Cardiac muscle cell (in vitro differentiated cells and primary cell): Measurements from ENCODE around the gene TTLL5. TPM values are rescaled to one million over a fixed set of nuclear protein-coding genes. Genes with fewer than 3 reads are reported as not detected.

ENCODE experiments used
- DNase-seq, 2 donors: peaks; one replicate each; pipeline versions ENCODE4 v3.0.0 to v3.0.0-alpha.2; 2010 to 2017; ENCODE audit warnings: low read depth in 1 of 2, low spot score in 1 of 2
- H3K27ac ChIP-seq: fragments of 200-600 bp; sonication (generic); 2 replicates; pipeline ENCODE4 v1.5.1; 2016
- H3K27me3 ChIP-seq: fragments of 200-600 bp; sonication (generic); 2 replicates; pipeline ENCODE4 v1.6.0; 2016; ENCODE audit warnings: control low read depth
- H3K36me3 ChIP-seq: fragments of 200-600 bp; sonication (generic); 2 replicates; pipeline ENCODE4 v1.5.1; 2016; ENCODE audit warnings: control low read depth
- H3K4me1 ChIP-seq: fragments of 200-600 bp; sonication (generic); 2 replicates; pipeline ENCODE4 v1.8.1; 2017; ENCODE audit warnings: low read depth, mild to moderate bottlenecking, mixed run types
- H3K4me3 ChIP-seq: fragments of 200-600 bp; sonication (generic); 2 replicates; pipeline ENCODE4 v1.5.1; 2016; ENCODE audit warnings: mild to moderate bottlenecking
- H3K9me3 ChIP-seq: fragments of 200-600 bp; sonication (generic); 2 replicates; pipeline ENCODE4 v1.5.1; 2017; ENCODE audit warnings: low read depth, mild to moderate bottlenecking, control low read depth
- polyA plus RNA-seq: library from polyadenylated mRNA; unstranded; fragments of >200 nt; fragmentation: Nextera tagmentation; extraction: Ambion mirVana; gene quantifications from 2 replicates; pipeline ENCODE4 v1.2.1, GENCODE V29; 2016
- total RNA-seq: library from RNA; depleted of rRNA; stranded (reverse); fragments of >200 nt; gene quantifications from 2 replicates; pipeline ENCODE4 v1.2.3, GENCODE V29; 2016
- TF ChIP-seq, protein P1 (sequence below): IDR thresholded peaks from 2 replicates; pipeline ENCODE4 v1.5.1; 2012; ENCODE audit warnings: low read depth, mild to moderate bottlenecking, low read length

TTLL5 gene
- total and polyA plus RNA-seq, 2 experiments from 2014 or later = 24.1 to 28.4 TPM

DNA sequence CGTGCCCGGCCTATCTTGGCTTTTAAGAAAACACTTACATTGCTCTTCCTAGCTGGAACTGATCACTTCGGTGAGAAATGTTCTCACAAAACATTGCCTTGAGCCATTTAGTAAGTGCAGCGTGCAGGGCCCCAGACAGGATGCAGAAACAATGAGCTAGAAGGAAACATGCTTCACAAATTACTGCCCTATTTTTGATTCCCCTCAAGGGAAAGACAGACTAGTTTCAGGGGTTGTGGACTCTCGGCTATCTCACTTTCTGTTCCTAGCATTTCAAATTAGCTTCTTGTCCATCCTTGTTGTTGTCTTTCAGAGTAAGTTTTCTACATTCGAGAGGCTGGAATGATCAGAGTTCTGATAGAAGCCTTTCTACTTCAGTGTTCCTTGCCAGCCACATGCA lies 299.2 kb downstream of the TTLL5 start:
- no peak for DNase-seq
- H3K27ac ChIP-seq = no peak overlapping the region
- no peaks in the 10 kb centered on the region for H3K36me3 ChIP-seq
- H3K4me1 ChIP-seq = no peaks in the 10 kb centered on the region
- TF ChIP-seq, protein P1, sequence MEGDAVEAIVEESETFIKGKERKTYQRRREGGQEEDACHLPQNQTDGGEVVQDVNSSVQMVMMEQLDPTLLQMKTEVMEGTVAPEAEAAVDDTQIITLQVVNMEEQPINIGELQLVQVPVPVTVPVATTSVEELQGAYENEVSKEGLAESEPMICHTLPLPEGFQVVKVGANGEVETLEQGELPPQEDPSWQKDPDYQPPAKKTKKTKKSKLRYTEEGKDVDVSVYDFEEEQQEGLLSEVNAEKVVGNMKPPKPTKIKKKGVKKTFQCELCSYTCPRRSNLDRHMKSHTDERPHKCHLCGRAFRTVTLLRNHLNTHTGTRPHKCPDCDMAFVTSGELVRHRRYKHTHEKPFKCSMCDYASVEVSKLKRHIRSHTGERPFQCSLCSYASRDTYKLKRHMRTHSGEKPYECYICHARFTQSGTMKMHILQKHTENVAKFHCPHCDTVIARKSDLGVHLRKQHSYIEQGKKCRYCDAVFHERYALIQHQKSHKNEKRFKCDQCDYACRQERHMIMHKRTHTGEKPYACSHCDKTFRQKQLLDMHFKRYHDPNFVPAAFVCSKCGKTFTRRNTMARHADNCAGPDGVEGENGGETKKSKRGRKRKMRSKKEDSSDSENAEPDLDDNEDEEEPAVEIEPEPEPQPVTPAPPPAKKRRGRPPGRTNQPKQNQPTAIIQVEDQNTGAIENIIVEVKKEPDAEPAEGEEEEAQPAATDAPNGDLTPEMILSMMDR = no peak
- H3K27me3 ChIP-seq = no peaks in the 10 kb centered on the region
- no peaks in the 10 kb centered on the region for H3K9me3 ChIP-seq
- no peak overlapping the region for H3K4me3 ChIP-seq

GRCh38 chr14:75961662-75962061 lies 300.6 kb downstream of the TTLL5 start:
- Histone ChIP-seq H3K27me3 (no peaks in the 10 kb centered on the region), H3K9me3 (no peaks in the 10 kb centered on the region), H3K36me3 (no peaks in the 10 kb centered on the region), H3K4me3 (no peak overlapping the region), H3K27ac (no peak overlapping the region), H3K4me1 (no peaks in the 10 kb centered on the region)
- TF ChIP-seq, protein P1 = no peak
- no peak for DNase-seq

DNA sequence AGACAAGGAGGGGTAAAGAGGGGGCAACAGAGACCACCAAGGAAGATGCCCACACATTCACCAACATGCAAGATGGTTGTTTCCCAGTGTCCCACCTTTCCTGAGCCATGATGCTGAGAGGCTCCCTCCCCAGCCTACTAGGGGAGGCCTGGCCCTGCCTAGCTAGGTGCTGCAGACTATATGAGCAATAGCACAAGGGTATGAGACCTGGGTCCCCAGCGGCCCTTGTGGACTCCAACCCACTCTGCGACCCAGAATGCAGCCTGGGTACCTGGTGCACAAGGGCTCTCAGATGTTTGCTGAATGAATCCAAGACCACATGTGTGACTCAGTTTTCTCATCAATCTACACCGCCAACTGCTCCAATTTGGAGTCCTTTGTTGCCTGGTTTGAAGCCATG lies 306.8 kb downstream of the TTLL5 start:
- H3K9me3 ChIP-seq = no peaks in the 10 kb centered on the region
- H3K36me3 ChIP-seq = no peaks in the 10 kb centered on the region
- H3K27me3 ChIP-seq = no peaks in the 10 kb centered on the region
- H3K4me1 ChIP-seq = peaks cover 11% of the 10 kb centered on the region
- no peak for DNase-seq
- H3K4me3 ChIP-seq = no peak overlapping the region
- TF ChIP-seq, protein P1 = no peak
- H3K27ac ChIP-seq = no peak overlapping the region

- Histone ChIP-seq H3K4me3 (no peak overlapping the region), H3K36me3 (no peaks in the 10 kb centered on the region), H3K4me1 (peaks cover 16% of the 10 kb centered on the region), H3K27me3 (no peaks in the 10 kb centered on the region), H3K27ac (no peak overlapping the region), H3K9me3 (no peaks in the 10 kb centered on the region)
- TF ChIP-seq, protein P1 = no peak
- DNase-seq = peak in 1 of 2 donors; percentile 61
These were observed 307.4 kb downstream of the TTLL5 start for GRCh38 chr14:75968456-75968855.

DNA sequence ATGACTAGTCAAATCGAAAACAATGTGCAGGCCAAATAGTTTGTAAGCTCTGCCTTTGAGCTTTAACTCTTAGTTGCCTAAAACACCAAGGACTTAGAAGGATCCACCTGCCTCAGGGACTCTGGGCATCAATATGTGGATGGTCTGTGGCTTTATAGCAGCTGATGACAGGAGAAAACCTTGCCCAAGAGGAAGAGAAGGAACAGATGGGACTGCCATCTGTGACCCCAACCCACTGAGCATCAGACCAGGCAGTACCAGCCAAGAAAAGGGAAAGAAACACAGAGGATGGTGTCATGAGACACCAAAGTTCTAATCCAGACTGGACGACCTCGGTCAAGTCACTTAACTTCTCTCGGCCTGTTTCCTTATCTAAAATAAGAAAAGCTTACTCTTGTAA lies 308.1 kb downstream of the TTLL5 start:
- TF ChIP-seq, protein P1 = no peak
- H3K36me3 ChIP-seq = no peaks in the 10 kb centered on the region
- peaks cover 16% of the 10 kb centered on the region for H3K4me1 ChIP-seq
- no peaks in the 10 kb centered on the region for H3K9me3 ChIP-seq
- no peak overlapping the region for H3K4me3 ChIP-seq
- no peaks in the 10 kb centered on the region for H3K27me3 ChIP-seq
- no peak overlapping the region for H3K27ac ChIP-seq
- no peak for DNase-seq

DNA sequence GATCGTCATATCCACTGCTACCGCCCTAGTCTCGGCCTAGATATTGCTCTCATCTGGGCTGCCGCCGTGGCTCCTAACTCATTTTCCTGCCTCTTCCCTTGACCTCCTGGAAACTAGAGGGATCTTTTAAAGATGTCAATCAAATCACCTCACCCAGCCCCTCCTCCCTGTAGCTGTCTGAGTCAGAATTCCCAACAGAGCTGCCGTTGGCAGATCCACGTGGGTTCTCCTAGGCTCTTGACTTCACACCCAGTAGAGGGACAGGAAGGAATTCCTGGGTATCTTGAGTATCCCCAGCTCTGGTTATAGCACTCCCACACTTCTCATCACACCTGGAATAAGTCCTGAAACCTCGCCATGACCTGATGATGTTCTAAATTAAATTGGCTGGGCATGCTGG lies 308.8 kb downstream of the TTLL5 start:
- no peak overlapping the region for H3K27ac ChIP-seq
- H3K4me3 ChIP-seq = no peak overlapping the region
- H3K4me1 ChIP-seq = peaks cover 16% of the 10 kb centered on the region
- H3K36me3 ChIP-seq = no peaks in the 10 kb centered on the region
- no peaks in the 10 kb centered on the region for H3K27me3 ChIP-seq
- no peaks in the 10 kb centered on the region for H3K9me3 ChIP-seq
- no peak for DNase-seq
- TF ChIP-seq, protein P1 = no peak
